SKM-1 treated with dmso at 0.1 percent for 144 hours (cell line): ENCODE results near the gene GPSM3.

Experiments used
- DNase-seq: peaks from one replicate; lab custom pipeline; 2025; ENCODE audit not compliant: unreplicated experiment; lab: John Stamatoyannopoulos, UW

Gene GPSM3

GRCh38 chr6:32175711-32176475 is 16.6 kb downstream of the GPSM3 start, which contains the start of gene AGPAT1:
Gene AGPAT1 (minus strand): TSS chr6:32176084. CDS start chr6:32171496, 4,588 bp downstream.
- peak; percentile 86 for DNase-seq

DNA sequence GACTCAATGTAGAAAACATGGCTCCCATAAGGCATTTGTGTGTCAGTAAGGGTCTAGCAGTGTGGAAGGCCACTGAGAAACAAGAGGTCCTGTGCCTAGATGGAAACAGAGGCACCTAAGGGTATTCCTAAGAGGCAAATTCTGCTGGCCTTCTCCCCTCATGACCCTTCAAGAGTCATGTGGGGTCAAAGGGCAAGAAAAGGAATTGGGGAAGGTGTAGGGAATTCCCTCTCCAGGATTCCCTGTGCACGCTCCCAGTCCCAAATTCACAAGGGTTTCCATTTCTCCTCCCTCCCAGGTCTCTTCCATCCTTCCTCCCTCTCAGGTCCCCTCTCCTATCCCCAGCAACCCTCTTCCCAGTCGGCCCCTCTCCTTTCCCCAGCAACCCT is 17.1 kb downstream of the GPSM3 start:
- DNase-seq: no peak

GRCh38 chr6:32174416-32174815 is 18.0 kb downstream of the GPSM3 start:
- no peak for DNase-seq

DNA sequence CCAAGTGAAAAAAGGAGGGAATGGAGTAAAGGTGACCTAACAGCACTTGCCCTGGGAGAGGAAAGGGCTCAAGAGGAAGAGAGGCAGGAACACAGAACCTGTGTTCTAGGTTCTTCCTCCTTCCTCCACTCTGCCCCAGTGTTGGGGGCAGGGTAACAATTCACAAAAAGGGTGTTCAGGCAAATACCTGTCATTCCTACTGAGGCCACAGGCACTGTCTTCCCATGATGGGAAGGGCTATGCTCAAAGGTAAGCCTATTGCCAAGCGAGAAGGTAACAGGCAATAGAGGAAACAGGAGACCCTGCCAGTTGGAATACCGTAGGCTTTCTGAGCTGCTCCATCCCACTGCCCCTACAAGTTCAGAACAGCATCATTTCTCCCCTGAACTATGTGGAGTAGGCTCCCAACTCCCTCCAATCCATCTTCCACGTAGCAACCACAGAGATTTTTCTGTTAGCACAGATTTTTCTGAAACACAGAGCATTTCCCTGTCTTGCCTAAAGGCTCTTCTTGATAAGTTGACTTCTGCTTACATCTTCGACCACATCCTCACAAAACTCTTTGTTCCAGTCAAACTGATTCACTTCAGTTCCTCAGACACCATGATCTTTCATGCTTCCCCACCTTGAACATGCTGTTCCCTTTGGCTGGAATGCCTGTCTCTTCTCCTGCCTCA is 19.3 kb downstream of the GPSM3 start:
- no peak for DNase-seq

DNA sequence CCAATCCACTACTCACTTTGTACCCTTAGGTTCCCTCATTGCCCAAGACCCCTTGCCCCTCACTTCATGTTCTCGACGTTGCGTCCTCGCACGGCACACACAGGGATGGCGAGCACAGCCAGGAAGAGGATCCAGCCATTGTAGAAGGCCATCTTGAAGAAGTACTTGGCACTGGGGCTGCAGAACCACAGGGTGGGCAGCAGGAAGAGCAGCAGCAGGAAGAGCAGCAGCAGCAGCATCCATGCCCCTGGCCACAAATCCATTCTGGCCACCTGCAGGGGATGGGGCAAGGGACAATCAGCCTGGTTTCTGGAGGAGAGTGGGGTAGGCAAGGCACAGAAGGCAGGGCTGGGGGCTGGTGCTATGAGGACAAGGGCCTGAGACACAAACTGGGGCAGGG is 21.2 kb downstream of the GPSM3 start:
- no peak for DNase-seq

- no peak for DNase-seq
Observed at GRCh38 chr6:32170294-32170693, 22.1 kb downstream of the GPSM3 start.

GRCh38 chr6:32168807-32169591 is 23.4 kb downstream of the GPSM3 start:
- DNase-seq: no peak

- DNase-seq: no peak
Observed at GRCh38 chr6:32168350-32168749, 24.1 kb downstream of the GPSM3 start.

DNA sequence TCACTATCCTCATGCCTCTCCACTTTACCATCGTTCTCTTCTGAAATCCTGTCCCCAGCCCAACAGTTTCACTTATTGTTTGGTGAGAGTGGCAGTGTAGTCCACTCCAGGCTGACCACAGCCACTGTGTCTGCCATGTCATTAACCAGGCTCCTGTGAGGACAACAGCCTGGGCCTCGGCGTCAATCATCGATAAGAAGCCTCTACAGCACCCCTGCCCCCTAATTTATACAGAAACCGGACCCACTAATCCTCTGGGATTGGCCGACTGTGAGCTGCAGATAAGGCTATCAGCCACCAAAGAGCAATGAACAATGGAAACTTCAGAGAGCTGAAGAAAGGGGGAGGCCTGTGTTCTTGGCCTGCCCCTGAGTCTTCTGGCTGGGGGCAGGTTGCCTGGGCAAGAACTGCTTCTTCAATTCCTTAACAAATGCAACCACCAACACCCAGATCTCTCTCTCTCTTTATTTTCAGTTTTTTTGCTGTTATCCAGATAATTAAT is 24.6 kb downstream of the GPSM3 start:
- no peak for DNase-seq

GRCh38 chr6:32167154-32167760 is 25.2 kb downstream of the GPSM3 start:
- DNase-seq: no peak

GRCh38 chr6:32166411-32167061 is 25.9 kb downstream of the GPSM3 start:
- no peak for DNase-seq

- DNase-seq: no peak
Observed at GRCh38 chr6:32164295-32164694, 28.1 kb downstream of the GPSM3 start, which contains the start of gene EGFL8. Gene EGFL8 (plus strand): TSS chr6:32164595. CDS start chr6:32166166, 1,571 bp downstream.

DNA sequence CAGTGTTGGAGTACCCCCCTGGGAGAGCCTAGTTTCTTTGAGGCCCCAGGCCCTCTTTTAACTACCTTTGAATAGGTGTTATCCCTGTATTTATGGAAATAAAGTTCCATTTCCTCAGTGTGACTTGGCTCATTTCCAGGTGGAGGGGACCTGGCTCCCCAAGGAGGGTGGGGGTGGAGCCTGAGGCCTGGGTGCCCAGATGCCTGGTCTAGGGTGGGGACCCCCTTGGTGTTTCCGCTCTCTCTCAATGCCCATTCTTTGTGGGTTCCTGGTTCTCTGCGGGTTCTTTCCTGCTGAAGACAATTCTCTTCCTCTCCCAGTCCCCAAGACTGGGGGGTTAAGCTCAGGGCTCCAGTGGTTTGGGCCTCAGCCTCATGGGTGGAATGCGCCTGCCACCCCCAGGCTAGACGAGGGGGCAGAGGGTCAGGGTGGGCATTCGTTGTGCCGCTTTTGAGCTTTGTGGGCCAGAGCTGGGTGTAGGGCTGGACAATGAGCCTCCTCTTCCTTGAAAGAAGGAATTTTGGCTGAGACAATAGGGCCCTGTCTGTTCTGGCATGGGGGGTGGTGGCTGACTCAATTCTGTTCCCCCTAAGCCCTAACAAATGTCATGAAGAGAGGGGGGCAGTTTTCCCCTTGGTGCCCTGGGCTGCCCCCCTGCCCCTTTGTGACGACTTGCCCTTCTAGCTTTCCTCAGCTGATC is 28.7 kb downstream of the GPSM3 start:
- DNase-seq: no peak

DNA sequence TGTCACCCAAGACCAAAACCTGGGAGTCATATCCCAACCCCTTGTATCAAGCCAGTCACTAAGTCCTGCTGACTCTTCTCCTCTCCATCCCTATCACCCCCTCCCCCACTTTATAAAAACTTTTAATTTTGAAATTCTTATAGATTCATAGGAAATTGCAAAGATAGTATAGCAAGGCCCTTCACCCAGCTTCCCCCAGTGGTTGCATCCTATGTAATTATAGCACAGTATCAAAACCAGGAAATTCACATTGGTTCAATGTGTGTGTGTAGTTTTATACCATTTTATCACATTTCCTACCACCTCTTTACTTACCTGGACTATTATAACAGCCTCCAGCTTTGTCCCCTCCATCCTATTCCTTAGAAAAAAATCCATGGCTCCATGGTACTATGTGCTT is 34.4 kb downstream of the GPSM3 start:
- DNase-seq: no peak

GRCh38 chr6:32156891-32157290 is 35.6 kb downstream of the GPSM3 start:
- no peak for DNase-seq

- DNase-seq: peak; percentile 41
Observed at GRCh38 chr6:32154514-32155161, 37.8 kb downstream of the GPSM3 start.

- DNase-seq: peak; percentile 40
Observed at GRCh38 chr6:32153564-32154513, 38.6 kb downstream of the GPSM3 start, which contains the start of gene PPT2. Gene PPT2 (plus strand): TSS chr6:32154141. CDS start chr6:32154595, 454 bp downstream.
